Loucy (cell line): ENCODE measurements around the gene DMRT3.

ENCODE experiments used
- H2AFZ ChIP-seq: fragments of 200-600 bp; sonication (generic); 2 replicates; pipeline ENCODE4 v1.6.0; 2016; ENCODE audit warnings: antibody characterized with exemption, mild to moderate bottlenecking, low read length, moderate library complexity
- H3F3A ChIP-seq: fragments of 200-600 bp; 2 replicates; pipeline ENCODE4 v1.6.0; 2016; ENCODE audit warnings: antibody characterized with exemption, low read depth, mild to moderate bottlenecking
- H3K27me3 ChIP-seq: fragments of 200-600 bp; sonication (generic); 2 replicates; pipeline ENCODE4 v1.6.1; 2014; ENCODE audit warnings: low read length, mild to moderate bottlenecking; ENCODE audit not compliant: insufficient read depth, poor library complexity, severe bottlenecking
- H3K36me3 ChIP-seq: fragments of 200-600 bp; sonication (generic); 2 replicates; pipeline ENCODE4 v1.6.1; 2016; ENCODE audit warnings: low read length; ENCODE audit not compliant: insufficient read depth
- H3K4me1 ChIP-seq: fragments of 200-600 bp; sonication (generic); 2 replicates; pipeline ENCODE4 v1.5.1; 2014; ENCODE audit warnings: low read length, mild to moderate bottlenecking; ENCODE audit not compliant: insufficient read depth, poor library complexity, severe bottlenecking
- H3K4me2 ChIP-seq: fragments of 200-600 bp; sonication (generic); 2 replicates; pipeline ENCODE4 v1.6.0; 2014; ENCODE audit warnings: antibody characterized with exemption, low read length, low read depth, mild to moderate bottlenecking; ENCODE audit not compliant: poor library complexity, severe bottlenecking
- H3K4me3 ChIP-seq: fragments of 200-600 bp; sonication (generic); 2 replicates; pipeline ENCODE4 v1.5.1; 2014; ENCODE audit warnings: low read length, mild to moderate bottlenecking, mixed read lengths; ENCODE audit not compliant: poor library complexity, severe bottlenecking
- H3K79me2 ChIP-seq: fragments of 200-600 bp; sonication (generic); 2 replicates; pipeline ENCODE4 v1.6.1; 2014; ENCODE audit warnings: low read length; ENCODE audit not compliant: insufficient read depth
- H3K9ac ChIP-seq: fragments of 200-600 bp; sonication (generic); 2 replicates; pipeline ENCODE4 v1.6.0; 2014; ENCODE audit warnings: mild to moderate bottlenecking, low read depth, low read length, moderate library complexity; ENCODE audit not compliant: poor library complexity, severe bottlenecking
- H3K9me2 ChIP-seq: fragments of 200-600 bp; sonication (generic); replicated peaks from 2 replicates; pipeline ENCODE4 v1.6.1; 2016; ENCODE audit warnings: low read depth, low read length, mixed read lengths
- H3K9me3 ChIP-seq: fragments of 200-600 bp; sonication (generic); 2 replicates; pipeline ENCODE4 v1.6.1; 2014; ENCODE audit warnings: mild to moderate bottlenecking, antibody characterized with exemption, low read length, low read depth; ENCODE audit not compliant: insufficient read depth
- H4K20me1 ChIP-seq: fragments of 200-600 bp; sonication (generic); 2 replicates; pipeline ENCODE4 v1.6.0; 2014; ENCODE audit warnings: antibody characterized with exemption, low read length, mild to moderate bottlenecking; ENCODE audit not compliant: insufficient read depth, poor library complexity, severe bottlenecking
- CTCF ChIP-seq: fragments of 200-600 bp; sonication (generic); conservative IDR thresholded peaks from 2 replicates; pipeline ENCODE4 v1.5.1; 2014; ENCODE audit warnings: mild to moderate bottlenecking, antibody characterized with exemption, low read length
- EZH2phosphoT487 ChIP-seq: fragments of 200-600 bp; IDR thresholded peaks from 2 replicates; pipeline ENCODE4 v1.6.1; 2018; ENCODE audit warnings: antibody characterized with exemption, mild to moderate bottlenecking, moderate library complexity, borderline replicate concordance

Gene DMRT3

GRCh38 chr9:974996-975739 is 1.3 kb upstream of the DMRT3 start:
- Histone ChIP-seq H3K27me3 (no peaks in the 10 kb centered on the region), H4K20me1 (no peaks in the 10 kb centered on the region), H3K4me1 (no peaks in the 10 kb centered on the region), H3F3A (no peaks in the 10 kb centered on the region), H3K36me3 (no peaks in the 10 kb centered on the region), H3K4me3 (no peak overlapping the region), H3K9ac (no peak overlapping the region), H3K9me2 (no peaks in the 10 kb centered on the region), H2AFZ (no peak overlapping the region), H3K4me2 (no peak overlapping the region), H3K9me3 (no peaks in the 10 kb centered on the region), H3K79me2 (no peaks in the 10 kb centered on the region)
- TF ChIP-seq EZH2phosphoT487 (no peak), CTCF (no peak)

DNA sequence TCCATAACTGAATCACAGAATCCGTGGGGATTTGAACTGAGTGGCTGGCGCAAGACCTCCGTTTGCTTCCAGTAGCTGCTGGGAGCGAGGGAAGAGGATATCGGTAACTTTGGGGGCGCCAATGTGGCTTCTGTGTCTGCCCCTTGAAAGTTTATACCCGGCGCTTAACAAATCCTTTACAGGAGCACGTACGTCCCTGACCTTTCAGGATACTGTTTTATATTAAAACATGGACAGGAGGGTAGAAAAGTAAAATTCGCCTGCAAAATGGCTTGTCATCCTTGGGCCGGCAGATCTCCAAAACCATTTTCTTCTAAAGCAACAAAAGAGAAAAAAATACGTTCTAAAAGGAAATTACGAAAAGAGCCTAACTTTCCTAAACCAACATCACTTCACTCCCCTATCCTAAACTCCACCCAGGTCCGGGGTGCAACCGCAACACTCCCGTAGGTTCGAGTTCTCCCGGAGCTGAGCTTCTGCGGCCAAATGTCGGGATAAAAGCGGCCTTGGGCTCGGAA is 656 bp upstream of the DMRT3 start:
- no peaks in the 10 kb centered on the region for H4K20me1 ChIP-seq
- no peaks in the 10 kb centered on the region for H3K4me1 ChIP-seq
- H3K27me3 ChIP-seq, result no peaks in the 10 kb centered on the region
- H3K9me2 ChIP-seq, result no peaks in the 10 kb centered on the region
- H3F3A ChIP-seq, result no peaks in the 10 kb centered on the region
- no peak overlapping the region for H3K4me3 ChIP-seq
- H2AFZ ChIP-seq, result no peak overlapping the region
- no peaks in the 10 kb centered on the region for H3K79me2 ChIP-seq
- no peaks in the 10 kb centered on the region for H3K9me3 ChIP-seq
- TF ChIP-seq EZH2phosphoT487 (no peak), CTCF (no peak)
- no peaks in the 10 kb centered on the region for H3K36me3 ChIP-seq
- H3K4me2 ChIP-seq, result no peak overlapping the region
- H3K9ac ChIP-seq, result no peak overlapping the region

- no peak for TF ChIP-seq EZH2phosphoT487
- no peak for TF ChIP-seq CTCF
- H3K4me3 ChIP-seq, result no peak overlapping the region
- no peaks in the 10 kb centered on the region for H4K20me1 ChIP-seq
- no peaks in the 10 kb centered on the region for H3K9me2 ChIP-seq
- no peak overlapping the region for H2AFZ ChIP-seq
- no peak overlapping the region for H3K9ac ChIP-seq
- H3K4me2 ChIP-seq, result no peak overlapping the region
- no peaks in the 10 kb centered on the region for H3K36me3 ChIP-seq
- H3K27me3 ChIP-seq, result no peaks in the 10 kb centered on the region
- H3K79me2 ChIP-seq, result no peaks in the 10 kb centered on the region
- H3K9me3 ChIP-seq, result no peaks in the 10 kb centered on the region
- no peaks in the 10 kb centered on the region for H3F3A ChIP-seq
- no peaks in the 10 kb centered on the region for H3K4me1 ChIP-seq
Measured at GRCh38 chr9:976943-977837, 735 bp downstream of the DMRT3 start.
